Measurements from ENCODE around the gene SNRNP70. TPM values are rescaled to one million over a fixed set of nuclear protein-coding genes. Genes with fewer than 3 reads are reported as not detected.

Gene SNRNP70
- total and polyA plus RNA-seq, 2 of the 13 experiments (the other 11 are each of a cell fraction or from before 2014, with no cell fraction given): 150 to 210 TPM

DNA sequence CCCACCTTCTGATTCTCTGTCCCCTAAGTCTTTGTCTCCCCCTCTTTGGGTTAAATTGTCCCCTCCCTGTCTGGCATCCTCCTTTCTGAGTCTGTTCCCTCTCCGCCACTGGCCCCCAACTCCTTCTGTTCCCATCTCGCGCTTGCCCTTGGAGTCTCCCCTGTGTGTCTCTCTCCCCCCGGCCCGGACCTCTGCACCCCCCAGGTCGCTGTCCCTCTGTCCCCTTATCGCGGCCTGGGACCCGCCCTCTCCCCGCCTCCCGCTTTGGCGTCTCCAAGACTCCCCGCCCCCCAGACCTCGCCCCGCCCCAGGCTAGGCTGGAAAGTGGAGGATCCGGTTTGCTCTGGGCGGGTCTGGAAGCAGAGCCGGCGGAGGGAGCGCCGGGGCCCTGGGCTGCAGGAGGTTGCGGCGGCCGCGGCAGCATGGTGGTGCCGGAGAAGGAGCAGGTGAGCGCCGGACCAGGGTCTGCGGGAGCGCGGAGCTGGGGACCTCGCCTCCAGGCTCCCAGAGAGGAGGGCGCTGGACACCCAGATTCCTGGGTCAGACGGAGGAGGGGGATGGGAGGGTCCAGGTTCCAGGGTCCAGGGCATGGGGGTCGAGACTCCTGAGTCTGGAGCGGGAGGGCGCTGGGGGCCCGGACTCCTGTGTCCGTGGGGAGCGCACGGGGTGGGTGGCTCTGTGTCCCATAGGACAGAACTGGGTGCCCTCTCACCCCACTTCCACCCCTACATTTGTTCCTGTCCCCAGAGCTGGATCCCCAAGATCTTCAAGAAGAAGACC is 72.4 kb downstream of the SNRNP70 start, which contains the start of gene TRPM4 (continued):
- TF ChIP-seq ZFP36 (IDR thresholded peaks at IDR 0.05; ENCODE audit: borderline replicate concordance, low read depth, low read length, partially characterized antibody): no peak
- TF ChIP-seq MTA1 (CRISPR knock-in tag; IDR thresholded peaks at IDR 0.05; ENCODE audit: borderline replicate concordance): peak; percentile 45; the same call in 1 of the 2 replicates
- TF ChIP-seq ZNF513 (CRISPR knock-in tag; conservative IDR thresholded peaks at IDR 0.05): no peak
- TF ChIP-seq CBX2 (IDR thresholded peaks at IDR 0.05; ENCODE audit: low read depth, low read length): no peak
- no peak for TF ChIP-seq CBX2 (CRISPR knock-in tag; IDR thresholded peaks at IDR 0.05; ENCODE audit: low read depth)
- no peak for TF ChIP-seq PRMT3 (CRISPR knock-in tag; IDR thresholded peaks at IDR 0.05; ENCODE audit: borderline replicate concordance, low read depth)
- no peak for TF ChIP-seq ZNF615 (CRISPR knock-in tag; IDR thresholded peaks at IDR 0.05; ENCODE audit: borderline replicate concordance)
- TF ChIP-seq ZNF468 (CRISPR knock-in tag; IDR thresholded peaks at IDR 0.05): no peak
- peak; percentile 37; the same call in 1 of the 2 replicates for TF ChIP-seq RXRB (CRISPR knock-in tag; IDR thresholded peaks at IDR 0.05; ENCODE audit: borderline replicate concordance)
- TF ChIP-seq ZFYVE20 (CRISPR knock-in tag; IDR thresholded peaks at IDR 0.05; ENCODE audit: borderline replicate concordance, low read depth): no peak
- TF ChIP-seq REL (CRISPR knock-in tag; conservative IDR thresholded peaks at IDR 0.05): no peak
- TF ChIP-seq SIN3A (IDR thresholded peaks at IDR 0.05; ENCODE audit: borderline replicate concordance, low read depth, low read length): no peak
- TF ChIP-seq, protein P1, sequence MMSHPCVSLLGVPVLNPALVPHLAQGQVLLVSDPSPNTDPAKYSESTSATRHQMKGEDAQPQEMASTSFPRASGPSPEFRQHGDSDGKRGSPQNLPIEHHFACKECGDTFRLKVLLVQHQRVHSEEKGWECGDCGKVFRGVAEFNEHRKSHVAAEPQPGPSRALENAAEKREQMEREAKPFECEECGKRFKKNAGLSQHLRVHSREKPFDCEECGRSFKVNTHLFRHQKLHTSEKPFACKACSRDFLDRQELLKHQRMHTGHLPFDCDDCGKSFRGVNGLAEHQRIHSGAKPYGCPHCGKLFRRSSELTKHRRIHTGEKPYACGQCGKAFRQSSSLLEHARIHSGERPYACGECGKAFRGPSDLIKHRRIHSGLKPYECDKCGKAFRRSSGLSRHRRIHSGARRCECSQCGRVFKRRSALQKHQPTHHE (CRISPR knock-in tag; IDR thresholded peaks at IDR 0.05; ENCODE audit: borderline replicate concordance): 0 out of 2 replicates have a peak, but pooled peaks have one; percentile 20
- no peak for TF ChIP-seq ZNF318 (CRISPR knock-in tag; IDR thresholded peaks at IDR 0.05)
- TF ChIP-seq ZNF670 (CRISPR knock-in tag; IDR thresholded peaks at IDR 0.05; ENCODE audit: borderline replicate concordance): peak; percentile 70; the same call in 1 of the 2 replicates
- TF ChIP-seq DBP (CRISPR knock-in tag; IDR thresholded peaks at IDR 0.05; ENCODE audit: not compliant biosample characterization): no peak
